Gastroesophageal sphincter (tissue), 3 donors: Measurements from ENCODE around the gene ZNF195.
"Not testable (repeated sequence)": the region's sequence is repeated elsewhere in the genome, so short reads cannot be mapped to it uniquely, and the experiment has no call there.

Source experiments
- EP300 ChIP-seq: sonication (generic); formaldehyde crosslinking; IDR thresholded peaks from one replicate; pipeline ENCODE4 v1.6.1; 2017; ENCODE audit warnings: antibody characterized with exemption, mild to moderate bottlenecking
- POLR2A ChIP-seq, 2 donors: fragments of 450-650 bp; IDR thresholded peaks; one replicate each; pipeline ENCODE4 v1.6.1; 2017; ENCODE audit warnings: antibody characterized with exemption in 2 of 2, mild to moderate bottlenecking in 2 of 2, moderate library complexity in 1 of 2
- POLR2AphosphoS5 ChIP-seq: sonication (generic); formaldehyde crosslinking; IDR thresholded peaks from one replicate; pipeline ENCODE4 v1.6.1; 2017; ENCODE audit warnings: antibody characterized with exemption
- TF ChIP-seq, protein P1 (sequence below), 4 experiments: fragments of 200-600 bp in 2 of 4; fragments of 450-650 bp in 2 of 4; sonication (generic) in 1 of 4; IDR thresholded peaks; one replicate each; pipeline ENCODE4 v1.5.1; 2017 to 2019; ENCODE audit warnings: antibody characterized with exemption in 4 of 4, mild to moderate bottlenecking in 2 of 4, moderate library complexity in 2 of 4

GRCh38 chr11:3426541-3426940, 47.6 kb upstream of the ZNF195 start:
- not testable (repeated sequence) for TF ChIP-seq POLR2AphosphoS5; POLR2A (IDR thresholded peaks at IDR 0.05); EP300
- TF ChIP-seq, protein P1, sequence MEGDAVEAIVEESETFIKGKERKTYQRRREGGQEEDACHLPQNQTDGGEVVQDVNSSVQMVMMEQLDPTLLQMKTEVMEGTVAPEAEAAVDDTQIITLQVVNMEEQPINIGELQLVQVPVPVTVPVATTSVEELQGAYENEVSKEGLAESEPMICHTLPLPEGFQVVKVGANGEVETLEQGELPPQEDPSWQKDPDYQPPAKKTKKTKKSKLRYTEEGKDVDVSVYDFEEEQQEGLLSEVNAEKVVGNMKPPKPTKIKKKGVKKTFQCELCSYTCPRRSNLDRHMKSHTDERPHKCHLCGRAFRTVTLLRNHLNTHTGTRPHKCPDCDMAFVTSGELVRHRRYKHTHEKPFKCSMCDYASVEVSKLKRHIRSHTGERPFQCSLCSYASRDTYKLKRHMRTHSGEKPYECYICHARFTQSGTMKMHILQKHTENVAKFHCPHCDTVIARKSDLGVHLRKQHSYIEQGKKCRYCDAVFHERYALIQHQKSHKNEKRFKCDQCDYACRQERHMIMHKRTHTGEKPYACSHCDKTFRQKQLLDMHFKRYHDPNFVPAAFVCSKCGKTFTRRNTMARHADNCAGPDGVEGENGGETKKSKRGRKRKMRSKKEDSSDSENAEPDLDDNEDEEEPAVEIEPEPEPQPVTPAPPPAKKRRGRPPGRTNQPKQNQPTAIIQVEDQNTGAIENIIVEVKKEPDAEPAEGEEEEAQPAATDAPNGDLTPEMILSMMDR (IDR thresholded peaks at IDR 0.05), result not testable (repeated sequence)
